NOMO-1 treated with DMSO at 0.1 percent for 48 hours (cell line): Measurements from ENCODE around the gene GDF3.
"Not testable (repeated sequence)": the region's sequence is repeated elsewhere in the genome, so short reads cannot be mapped to it uniquely, and the experiment has no call there.

Experiments used
- DNase-seq: peaks from one replicate; lab custom pipeline; 2025; ENCODE audit not compliant: unreplicated experiment; lab: John Stamatoyannopoulos, UW

The GDF3 gene

GRCh38 chr12:7695566-7696197 is at the start of gene GDF3:
Gene GDF3, minus strand, starts transcription at chr12:7695775. Its CDS starts 47 bp downstream, at chr12:7695728.
- no peak for DNase-seq

- DNase-seq, result no peak
Observed at GRCh38 chr12:7732993-7733392, 37.4 kb upstream of the GDF3 start.

- DNase-seq, result no peak
Observed at GRCh38 chr12:7731486-7731885, 35.9 kb upstream of the GDF3 start.

- DNase-seq, result not testable (repeated sequence)
Observed at GRCh38 chr12:7730984-7731383, 35.4 kb upstream of the GDF3 start.

- no peak for DNase-seq
Observed at GRCh38 chr12:7729746-7730145, 34.2 kb upstream of the GDF3 start.

GRCh38 chr12:7723926-7724325 is 28.4 kb upstream of the GDF3 start:
- no peak for DNase-seq

GRCh38 chr12:7719946-7720730 is 24.6 kb upstream of the GDF3 start:
- peak; percentile 29 for DNase-seq

- DNase-seq, result peak; percentile 65
Observed at GRCh38 chr12:7716381-7716780, 20.8 kb upstream of the GDF3 start.

- DNase-seq, result no peak
Observed at GRCh38 chr12:7712841-7713442, 17.4 kb upstream of the GDF3 start.

- DNase-seq, result no peak
Observed at GRCh38 chr12:7711133-7711532, 15.6 kb upstream of the GDF3 start, which contains the start of gene DPPA3. Gene DPPA3, plus strand, starts transcription at chr12:7711433. Its CDS starts 138 bp downstream, at chr12:7711571.

- no peak for DNase-seq
Observed at GRCh38 chr12:7709969-7710675, 14.5 kb upstream of the GDF3 start.

GRCh38 chr12:7705846-7706245 is 10.3 kb upstream of the GDF3 start:
- DNase-seq, result no peak

GRCh38 chr12:7695237-7695560 is 376 bp downstream of the GDF3 start:
- no peak for DNase-seq

- DNase-seq, result no peak
Observed at GRCh38 chr12:7694556-7695236, 879 bp downstream of the GDF3 start.

GRCh38 chr12:7693793-7694192 is 1.8 kb downstream of the GDF3 start:
- peak; percentile 60 for DNase-seq

- no peak for DNase-seq
Observed at GRCh38 chr12:7681535-7681934, 14.0 kb downstream of the GDF3 start.

- DNase-seq, result no peak
Observed at GRCh38 chr12:7679251-7680045, 16.1 kb downstream of the GDF3 start.

- DNase-seq, result no peak
Observed at GRCh38 chr12:7678744-7679143, 16.8 kb downstream of the GDF3 start.

GRCh38 chr12:7677432-7677888 is 18.1 kb downstream of the GDF3 start:
- peak; percentile 90 for DNase-seq

GRCh38 chr12:7675455-7675854 is 20.1 kb downstream of the GDF3 start:
- peak; percentile 92 for DNase-seq
